Stimulated activated CD4-positive, alpha-beta T cell treated with anti-CD3 and anti-CD28 coated beads, Interleukin-12 subunit alpha, Interleukin-12 subunit beta, amount 100 ng/mL, for 4 hours (primary cell): ENCODE data around the gene CARMIL1.

Source experiments
- DNase-seq: peaks from one replicate; pipeline ENCODE4 v3.0.0-alpha.2; 2020

The CARMIL1 gene

DNA sequence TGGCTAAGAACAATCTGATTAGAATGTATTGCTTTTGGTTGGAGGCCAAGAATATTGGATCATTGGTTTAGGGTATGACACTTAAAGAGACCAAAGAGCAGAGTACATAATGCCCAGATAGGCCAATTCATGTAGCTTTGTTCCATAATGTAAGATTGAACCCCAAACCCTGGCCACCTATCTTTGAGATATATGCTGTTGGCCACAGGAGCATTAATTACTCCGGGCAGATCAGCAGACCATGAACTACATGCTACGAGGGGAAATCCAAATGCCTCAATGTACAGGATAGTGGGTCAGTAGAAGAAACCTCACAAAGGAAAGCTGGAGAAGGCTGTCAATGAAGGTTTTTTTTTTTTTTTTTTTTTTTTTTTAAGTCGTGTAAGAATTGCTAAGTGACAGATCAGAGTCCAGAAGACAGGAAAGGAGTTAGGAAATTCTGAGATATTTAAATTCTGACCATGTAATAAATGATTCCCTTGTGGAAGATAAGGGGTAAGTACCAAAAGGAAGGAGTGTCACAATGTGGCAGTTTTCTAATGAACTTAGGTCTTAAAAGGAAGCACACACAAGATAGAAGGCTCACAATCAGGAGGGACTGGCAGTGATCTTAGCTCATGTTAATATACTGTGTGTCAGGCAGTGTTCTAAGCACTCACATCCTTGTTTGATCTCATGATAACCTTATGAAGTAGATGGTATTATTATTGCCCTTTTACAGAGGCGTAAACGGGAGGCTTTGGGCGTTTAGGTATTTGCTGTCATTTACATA is 61.4 kb downstream of the CARMIL1 start:
- no peak for DNase-seq

DNA sequence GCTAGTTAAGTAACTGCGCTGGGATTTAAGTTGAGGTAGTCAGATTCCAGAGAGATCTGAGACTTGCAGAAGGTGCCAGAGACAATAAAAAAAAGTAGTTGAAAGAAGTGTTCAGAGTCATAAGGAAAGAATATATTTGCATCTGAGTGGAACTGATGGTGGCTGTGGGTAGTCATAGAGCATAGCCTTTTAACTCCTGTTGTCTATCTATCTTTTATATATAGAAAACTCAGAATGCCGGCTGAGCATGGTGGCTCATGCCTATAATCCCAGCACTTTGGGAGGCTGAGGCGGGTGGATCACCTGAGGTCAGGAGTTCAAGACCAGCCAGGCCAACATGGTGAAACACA is 62.0 kb downstream of the CARMIL1 start:
- DNase-seq: no peak

DNA sequence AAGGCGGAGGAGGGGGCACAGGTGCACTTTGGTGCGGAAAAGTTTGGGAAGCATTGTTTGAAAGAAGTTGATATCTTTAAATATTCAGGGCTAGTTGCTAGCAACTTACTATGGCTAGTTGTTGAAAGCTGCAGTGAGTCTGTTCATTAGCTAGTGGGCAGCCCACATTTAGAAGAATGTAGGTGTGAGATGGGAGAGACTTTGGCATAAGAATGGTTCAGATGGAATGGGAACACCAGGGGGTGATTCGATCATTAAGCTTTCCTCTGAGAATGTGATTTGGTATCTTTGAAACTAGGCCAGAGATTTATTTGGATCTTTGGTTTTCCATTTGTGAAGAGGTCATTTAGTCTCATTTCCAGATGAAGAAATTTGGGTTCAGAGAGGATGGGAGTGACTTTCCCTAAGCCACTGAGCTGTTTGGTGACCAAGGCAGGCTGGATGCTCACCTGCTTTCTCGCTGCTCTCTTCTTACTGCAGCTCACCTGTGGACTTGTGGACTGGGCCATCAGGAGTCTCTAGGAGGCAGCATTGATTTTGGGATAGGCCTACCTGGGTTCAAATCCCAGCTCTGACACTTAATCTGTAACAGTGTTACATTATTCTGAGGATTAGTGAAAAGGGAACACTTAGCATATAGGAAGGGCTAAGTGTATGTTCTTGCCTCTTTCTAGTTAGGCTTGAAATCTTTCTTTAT is 62.9 kb downstream of the CARMIL1 start:
- DNase-seq: no peak

DNA sequence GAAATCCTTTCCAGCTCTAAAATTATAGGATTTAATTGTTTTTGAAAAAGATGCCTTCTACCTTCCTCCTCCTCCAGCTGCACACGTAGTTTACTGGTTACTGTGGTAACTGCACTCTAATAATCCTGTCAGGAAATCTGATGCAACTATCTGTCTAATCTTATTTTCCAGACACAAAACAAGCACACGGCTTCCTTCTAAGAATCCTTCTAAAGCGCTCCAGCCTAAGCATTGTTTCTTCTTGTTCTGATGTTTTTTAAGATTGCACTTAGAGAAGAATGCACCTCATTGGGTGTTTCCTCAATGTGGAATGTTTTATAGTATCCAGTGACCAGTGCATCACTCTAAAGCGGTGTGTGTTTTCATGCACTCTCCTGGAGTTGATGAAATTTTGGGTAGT is 63.6 kb downstream of the CARMIL1 start:
- DNase-seq: no peak

DNA sequence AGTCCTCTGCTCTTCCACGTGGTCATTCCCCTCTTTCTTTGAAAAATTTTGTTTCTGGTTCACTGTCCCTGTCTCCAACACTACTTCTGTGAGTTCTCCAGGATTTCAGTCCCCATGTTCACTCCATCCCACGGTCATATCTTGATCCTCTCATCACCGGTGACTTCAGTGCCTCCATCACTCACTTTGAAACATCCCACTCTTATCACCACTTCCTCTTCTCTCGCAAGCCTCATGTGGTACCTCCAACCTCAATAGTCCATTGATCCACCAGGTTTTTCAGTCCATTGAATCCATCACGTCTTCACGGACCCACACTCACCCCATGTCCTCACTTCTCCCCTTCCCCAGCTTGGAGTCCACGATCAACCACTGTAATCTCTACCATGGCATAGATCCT is 64.8 kb downstream of the CARMIL1 start:
- no peak for DNase-seq

DNA sequence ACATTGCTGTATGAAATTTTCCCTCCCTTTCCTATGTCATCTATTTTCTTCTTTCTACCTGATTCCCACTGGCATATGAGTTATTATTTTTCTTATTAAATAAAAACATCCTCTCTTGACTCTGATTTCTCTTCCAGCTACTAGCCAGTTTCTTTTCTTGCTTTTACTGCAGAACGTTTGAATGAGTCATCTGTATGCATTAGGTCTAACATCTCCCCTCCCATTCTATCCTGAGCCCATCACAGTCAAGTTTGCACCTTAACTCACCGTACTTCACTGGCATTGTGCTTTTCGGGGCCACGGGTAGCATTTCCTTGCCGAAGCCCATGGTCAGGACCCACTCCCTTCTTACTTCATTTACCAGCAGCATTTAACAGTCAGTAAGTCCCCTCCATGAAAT is 65.7 kb downstream of the CARMIL1 start:
- DNase-seq: no peak

DNA sequence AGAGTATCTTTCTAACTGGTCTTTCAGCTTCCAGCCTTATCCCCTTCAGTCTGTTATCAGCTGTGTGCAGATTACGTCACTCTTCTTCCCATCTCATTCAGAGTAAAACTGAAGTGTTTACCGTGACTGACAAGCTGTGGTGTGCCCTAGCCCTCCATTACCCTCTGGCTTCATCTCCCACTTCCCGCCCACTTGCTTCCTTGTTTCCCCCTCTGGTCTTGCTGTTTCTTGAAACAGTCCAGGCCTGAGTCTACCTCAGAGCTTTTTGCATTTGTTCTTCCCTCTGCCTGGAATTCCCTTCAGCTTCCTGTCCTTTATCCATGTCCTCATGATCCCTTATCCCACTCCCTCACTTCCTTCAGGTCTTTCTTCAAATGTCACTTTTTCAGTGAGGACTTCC is 66.9 kb downstream of the CARMIL1 start:
- DNase-seq: no peak

DNA sequence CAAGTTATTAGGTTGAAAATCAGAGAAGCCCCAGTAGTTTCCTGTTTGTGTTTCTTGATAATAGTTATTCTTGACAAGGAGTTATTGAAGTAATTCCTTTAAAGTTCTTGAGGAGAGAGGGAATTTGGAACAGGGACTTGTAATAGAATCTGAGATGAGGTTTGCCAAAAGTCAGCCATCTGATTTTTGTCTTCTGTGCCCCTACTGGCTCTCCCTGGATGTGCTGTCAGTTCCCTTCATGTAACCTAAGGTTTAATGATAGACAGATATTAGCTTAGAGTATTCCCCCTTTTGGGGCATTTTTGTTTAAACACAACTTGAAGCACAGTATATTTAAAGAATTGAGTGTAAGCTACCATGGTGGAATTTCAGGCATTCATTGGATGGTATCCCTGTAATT is 71.4 kb downstream of the CARMIL1 start:
- no peak for DNase-seq

DNA sequence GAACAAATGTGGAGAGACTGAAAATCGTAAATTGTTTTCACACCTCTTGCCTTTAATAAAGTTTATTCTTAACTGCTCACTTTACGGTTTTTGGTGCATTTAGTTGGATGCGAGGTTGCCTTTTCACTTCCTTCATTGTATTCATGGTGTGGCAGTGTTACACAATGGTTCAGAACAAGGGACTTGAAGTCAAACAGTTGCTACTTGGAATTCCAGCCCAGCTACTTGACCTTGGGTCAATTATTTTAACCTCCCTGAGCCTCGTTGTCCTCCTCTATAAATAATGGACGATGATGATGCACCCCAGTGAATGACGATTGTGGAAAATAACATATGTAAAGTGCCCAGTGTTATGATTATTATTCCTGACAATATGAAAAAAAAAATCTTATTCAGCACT is 72.3 kb downstream of the CARMIL1 start:
- DNase-seq: no peak

DNA sequence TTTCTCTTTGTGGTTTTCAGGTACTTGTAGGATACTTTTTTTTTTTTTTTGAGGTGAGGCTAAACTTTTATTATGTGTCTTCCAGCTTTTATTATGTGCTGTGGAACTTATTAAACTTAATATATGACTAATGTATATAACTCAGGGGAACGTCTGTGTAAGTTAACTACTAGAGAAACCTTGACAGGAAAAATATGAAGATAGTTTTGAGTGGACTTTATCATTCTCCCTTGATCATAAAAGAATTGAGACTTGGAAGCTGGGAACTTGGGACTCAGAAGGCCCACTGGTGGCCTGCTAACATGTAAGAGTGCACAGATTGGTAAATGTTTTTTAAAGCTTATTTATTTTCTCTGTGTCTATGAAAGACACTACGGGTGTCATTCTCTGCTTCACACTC is 73.1 kb downstream of the CARMIL1 start:
- DNase-seq: no peak

DNA sequence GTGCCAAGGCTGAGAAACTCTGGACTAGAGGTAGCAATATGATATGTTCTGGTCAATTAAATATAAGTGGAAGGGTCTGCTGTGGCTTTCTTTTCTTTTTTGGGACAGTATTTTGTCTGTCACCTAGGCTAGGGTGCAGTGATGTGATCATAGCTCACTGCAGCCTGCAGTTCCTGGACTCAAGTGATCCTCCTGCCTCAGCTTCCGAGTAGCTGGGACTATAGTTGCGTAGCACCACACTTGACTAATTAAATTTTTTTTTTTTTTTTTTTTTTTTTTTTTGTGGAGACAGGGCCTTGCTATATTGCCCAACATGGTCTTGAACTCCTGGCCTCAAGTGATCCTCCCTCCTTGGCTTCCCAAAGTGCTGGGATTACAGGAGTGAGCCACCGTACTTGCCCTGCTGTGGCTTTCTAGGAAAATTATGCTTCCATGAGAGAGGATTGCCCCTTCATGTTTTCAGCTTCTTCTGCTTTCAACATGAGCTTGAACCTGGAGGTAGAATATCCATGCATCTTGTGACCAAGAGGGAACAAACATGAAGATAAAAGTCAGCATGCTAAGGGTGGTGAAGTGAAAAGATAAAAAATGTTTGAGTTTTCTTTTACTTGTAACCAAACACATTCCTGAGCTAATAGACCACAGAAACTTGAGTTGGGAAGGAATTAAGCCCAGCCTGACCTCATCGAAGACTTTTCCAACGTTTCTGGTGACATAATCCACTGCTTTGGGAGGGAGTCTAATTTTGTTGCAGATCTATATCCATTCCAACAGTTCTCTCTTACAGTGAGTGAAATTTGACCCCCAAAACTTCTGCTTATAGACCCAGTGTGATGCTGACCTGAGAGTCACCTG is 75.1 kb downstream of the CARMIL1 start:
- DNase-seq: no peak

DNA sequence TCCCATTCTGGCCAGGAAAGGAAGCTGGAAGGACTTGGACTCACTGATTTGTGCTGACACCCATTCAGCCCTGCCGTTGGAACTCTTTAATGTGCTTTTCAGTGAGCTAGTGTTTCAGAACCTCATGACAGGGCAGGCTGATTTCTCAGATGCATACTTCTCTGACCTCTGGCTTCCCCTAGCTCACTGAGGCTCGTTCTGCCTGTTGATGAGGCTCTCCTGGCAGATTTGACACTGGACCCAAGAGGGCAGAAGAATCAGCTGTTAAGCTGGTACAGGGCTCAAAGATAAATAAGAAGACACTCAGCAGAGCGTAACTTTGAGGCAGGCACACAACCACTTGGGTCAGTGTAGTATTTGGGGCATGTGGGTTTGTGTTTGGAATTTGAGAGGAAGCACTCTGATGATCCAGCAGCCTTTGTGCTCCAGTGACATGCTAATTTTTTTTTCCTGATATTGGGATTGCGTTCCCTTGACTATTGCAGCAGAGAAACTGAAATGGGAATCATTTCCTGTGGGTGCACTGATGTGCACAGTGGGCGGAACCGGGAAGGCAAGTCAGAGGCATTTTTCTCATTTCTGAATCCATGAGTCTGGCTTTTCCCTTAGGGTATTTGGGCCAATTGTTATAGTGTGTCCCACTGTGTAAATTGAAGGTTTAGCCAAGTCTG is 80.2 kb downstream of the CARMIL1 start:
- DNase-seq: no peak

DNA sequence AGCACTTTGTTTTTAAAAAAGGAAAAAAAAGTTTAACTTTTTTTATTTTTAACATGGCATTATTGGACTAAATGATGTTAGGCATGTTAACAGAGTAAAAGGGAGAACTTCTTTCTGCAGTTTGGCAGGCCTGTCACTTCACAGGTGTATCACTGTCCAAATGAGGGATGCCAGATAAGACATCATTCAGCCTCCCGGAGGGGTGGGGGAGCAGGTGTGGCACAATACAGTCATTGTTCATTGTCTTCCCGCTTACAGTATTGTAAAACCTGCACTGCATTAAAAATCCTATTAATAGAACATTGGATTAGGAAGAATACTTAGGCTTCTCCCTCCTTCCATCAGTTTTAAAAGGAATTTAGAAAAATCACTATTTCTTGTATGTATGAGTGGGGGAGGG is 80.7 kb downstream of the CARMIL1 start:
- no peak for DNase-seq

DNA sequence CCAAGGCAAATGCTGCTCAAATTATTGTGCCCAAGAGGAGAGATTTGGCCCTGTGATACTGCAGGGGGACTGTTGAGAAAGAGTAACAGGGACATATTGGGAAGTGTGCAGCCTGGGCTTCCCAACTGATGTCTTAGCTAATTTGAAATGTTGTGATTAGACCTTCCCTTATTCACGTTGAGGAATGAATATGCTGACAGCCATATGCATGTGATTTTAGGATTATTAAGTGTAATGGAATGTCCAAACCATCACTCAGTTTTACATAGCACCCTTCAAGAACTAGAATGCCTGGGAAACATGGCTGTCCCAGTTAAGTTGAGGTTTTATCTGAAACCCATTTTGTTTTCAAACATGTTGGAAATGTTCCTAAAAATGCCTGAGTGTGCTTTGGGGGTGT is 81.4 kb downstream of the CARMIL1 start:
- no peak for DNase-seq

DNA sequence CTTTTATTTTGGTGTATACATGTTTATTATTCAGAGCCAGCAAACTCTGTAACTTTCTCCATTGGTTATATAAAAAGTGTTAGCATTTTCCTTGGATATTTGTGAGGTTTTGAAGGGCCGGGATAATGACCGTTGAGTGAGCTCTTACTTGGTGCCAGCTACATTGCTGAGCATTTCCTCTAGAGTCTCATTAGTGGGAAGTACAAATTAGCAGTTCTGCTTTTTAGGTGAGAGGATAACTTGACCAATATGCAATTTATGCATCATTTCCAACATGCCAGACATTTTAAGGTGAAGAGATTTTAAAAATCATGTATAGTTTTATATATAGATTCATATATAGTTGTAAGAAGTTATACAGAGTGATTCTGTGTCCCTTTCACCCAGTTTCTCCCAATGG is 84.3 kb downstream of the CARMIL1 start:
- no peak for DNase-seq

DNA sequence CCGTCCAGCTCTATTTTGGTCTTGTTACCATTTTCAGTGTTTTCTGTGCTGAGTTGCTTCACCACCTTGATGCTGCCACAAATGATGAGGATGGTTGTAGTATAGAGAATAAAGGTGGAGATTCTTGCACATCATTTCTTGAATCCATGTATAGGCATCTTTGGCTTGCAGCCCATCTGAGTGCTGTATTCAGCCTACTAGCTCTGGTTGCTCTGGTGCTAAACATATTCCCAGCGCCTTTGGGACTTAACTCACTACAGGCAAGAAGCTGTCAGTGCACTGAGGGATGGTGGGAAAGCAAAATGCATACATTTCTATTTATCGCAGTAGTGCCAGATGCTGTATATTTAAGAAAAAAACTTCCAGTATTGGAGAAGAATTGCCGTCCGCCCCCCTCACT is 86.0 kb downstream of the CARMIL1 start:
- DNase-seq: no peak

DNA sequence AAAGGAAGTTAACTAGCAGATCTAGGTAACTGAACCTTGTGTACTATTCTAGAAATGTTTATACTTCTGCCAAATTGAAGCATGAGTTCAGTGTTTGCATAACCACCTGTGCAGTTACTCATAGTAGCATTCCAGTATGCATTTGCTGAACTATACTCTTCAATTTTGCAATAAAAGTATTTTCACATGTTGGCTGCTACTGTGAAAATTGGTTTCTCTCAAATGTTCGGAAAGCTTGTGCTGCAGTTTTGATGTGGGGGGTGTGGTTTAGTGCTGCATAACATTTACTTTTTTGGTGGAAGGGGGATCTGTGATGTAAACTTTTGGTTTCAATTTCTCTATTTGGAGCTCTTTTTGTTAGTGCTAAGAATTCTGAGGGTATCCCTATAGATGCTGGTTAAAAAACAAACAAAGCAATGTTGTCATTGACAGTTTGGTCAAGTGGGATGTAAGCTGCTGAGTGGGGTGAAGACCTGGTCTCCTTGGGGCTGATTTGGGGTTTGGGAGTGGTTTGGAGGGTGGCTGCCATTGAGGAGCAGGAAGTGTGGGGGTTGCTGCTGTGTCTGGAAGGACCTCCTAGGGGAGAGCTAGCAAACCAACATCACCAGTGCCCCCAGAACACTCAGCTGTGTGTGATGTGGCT is 87.8 kb downstream of the CARMIL1 start:
- DNase-seq: no peak

DNA sequence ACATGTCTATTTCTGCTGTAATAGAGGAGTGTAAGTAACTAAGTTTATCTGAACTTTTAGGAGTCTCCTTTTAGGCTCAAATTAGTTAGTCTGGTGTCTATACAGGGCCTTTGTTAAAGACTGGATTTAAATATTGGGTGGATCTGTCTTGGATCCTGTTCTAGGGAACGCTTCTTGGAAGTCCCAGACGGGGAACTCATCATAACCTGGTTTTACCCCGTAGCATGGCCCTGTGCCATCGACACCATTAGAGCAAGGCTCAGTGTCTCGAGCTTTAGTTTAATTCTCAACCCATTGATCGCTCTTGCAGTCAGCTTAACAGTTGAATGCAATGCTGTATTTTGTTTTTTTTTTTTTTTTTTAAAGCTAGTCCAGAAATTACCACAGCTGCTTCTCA is 89.9 kb downstream of the CARMIL1 start:
- DNase-seq: no peak

DNA sequence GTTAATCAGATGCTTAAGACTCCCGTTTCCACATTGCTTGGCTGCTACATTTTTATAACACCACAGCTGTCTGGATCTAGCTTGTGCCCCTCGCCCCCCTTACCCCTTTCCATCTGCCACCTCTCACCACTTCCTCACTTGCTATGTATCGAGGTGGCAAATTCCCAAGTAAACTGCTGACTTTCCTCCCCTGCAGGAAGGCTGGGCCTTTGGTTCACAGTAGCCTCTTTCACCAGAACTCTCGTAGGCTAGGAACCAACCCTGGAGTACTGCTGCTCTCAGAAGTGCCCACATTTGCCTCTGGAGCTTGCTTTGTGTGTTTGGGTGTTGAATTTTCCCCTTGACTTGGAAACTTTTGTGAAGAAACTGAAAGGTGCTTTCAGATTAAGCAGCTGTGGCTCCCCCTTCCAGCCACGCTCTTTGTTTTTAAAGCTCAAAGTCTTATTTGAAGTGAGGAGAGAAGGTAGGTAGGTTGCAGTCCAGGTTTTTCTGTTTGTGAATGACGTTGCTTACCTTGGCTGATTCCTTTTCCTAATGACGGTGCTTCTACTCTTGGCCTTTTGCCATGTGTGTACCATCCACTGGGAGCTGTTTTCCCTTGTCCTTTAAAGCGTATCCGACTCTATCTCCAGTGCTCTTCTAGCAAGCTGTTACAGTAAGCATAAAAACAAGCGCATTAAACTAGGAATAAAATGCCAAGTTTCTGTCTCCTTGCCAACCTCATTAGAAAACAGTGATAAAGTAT is 90.4 kb downstream of the CARMIL1 start:
- DNase-seq: peak; percentile 5

DNA sequence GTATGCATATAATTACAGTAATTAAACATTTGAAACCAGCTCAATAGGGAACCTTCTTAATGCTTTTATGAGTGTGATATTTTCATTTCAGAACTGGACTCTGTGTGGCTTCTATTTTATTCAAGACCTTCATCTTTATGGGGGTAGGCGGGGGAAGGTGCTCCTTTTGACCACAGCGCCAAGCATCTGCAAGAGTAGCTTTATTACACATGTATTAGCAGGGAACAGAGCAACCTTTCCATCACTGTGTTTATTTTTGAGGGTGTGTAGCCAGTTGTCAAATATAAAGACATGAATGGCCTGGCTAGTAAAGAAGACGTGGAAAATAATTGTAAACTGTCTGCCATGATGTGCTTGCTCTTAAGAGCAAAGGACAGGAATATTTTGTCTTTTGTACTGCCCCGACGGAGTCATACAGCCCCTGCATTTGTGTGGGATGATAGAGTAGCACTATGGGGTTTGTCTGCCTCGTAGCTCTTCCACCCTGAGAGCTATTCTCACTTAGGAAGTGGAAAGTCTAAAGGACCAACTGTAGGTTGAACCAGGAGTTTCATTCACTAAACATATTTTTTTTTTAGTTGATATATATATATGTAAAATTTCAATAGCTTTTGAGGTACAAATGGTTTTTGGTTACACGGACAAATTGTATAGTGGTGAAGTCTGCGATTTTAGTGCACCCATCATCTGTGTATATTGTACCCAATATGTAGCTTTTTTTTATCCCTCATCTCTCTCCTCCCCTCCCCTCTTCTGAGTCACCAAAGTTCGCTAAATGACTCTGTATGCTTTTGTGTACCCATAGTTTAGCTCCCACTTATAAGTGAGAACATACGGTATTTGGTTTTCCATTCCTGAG is 91.2 kb downstream of the CARMIL1 start:
- DNase-seq: no peak

DNA sequence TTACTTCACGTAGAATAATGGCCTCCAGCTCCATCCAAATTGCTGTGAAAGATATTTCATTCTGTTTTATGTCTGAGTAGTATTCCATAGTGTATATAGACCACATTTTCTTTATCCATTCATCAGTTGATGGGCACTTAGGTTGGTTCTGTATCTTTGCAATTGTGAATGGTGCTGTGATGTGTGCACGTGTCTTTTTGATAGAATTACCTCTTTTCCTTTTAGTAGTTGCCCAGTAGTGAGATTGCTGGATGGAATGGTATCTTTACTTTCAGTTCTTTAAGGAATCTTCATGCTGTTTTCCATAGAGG is 91.8 kb downstream of the CARMIL1 start:
- DNase-seq: no peak
